Activated B cell treated with CpG ODN at 0.5 μM for 24 hours (primary cell): ENCODE results near the gene TUBA1B. TPM values are rescaled to one million over a fixed set of nuclear protein-coding genes. Genes with fewer than 3 reads are reported as not detected.

Source experiments
- ATAC-seq: fragments of 200-7000 bp; cut with Tn5 transposase; one replicate; pipeline ENCODE4 v1.10.0; 2021; ENCODE audit warnings: low read depth, mild to moderate bottlenecking, moderate library complexity
- CTCF ChIA-PET: fragments of 350-600 bp; sonication (Branson Sonifier 250); formaldehyde crosslinking; loops from one replicate; lab custom pipeline; 2021; ENCODE audit warnings: antibody characterized with exemption; lab: Charles Lee
- POLR2A ChIA-PET: fragments of 350-600 bp; sonication (Branson Sonifier 250); formaldehyde crosslinking; loops from one replicate; lab custom pipeline; 2021; ENCODE audit warnings: antibody characterized with exemption; lab: Charles Lee
- DNase-seq: peaks from one replicate; pipeline ENCODE4 v3.0.0; 2022
- H3K27ac Mint-ChIP-seq: one replicate; pipeline ENCODE4 v1.8.0; 2020; ENCODE audit warnings: mixed read lengths
- H3K27me3 Mint-ChIP-seq: one replicate; pipeline ENCODE4 v1.8.0; 2021; ENCODE audit warnings: mixed read lengths
- H3K36me3 Mint-ChIP-seq: one replicate; pipeline ENCODE4 v1.8.0; 2021; ENCODE audit warnings: low read depth, mixed read lengths
- H3K4me1 Mint-ChIP-seq: one replicate; pipeline ENCODE4 v1.8.0; 2021; ENCODE audit warnings: mixed read lengths
- H3K4me3 Mint-ChIP-seq: one replicate; pipeline ENCODE4 v1.8.0; 2020; ENCODE audit warnings: mild to moderate bottlenecking, mixed read lengths
- H3K9me3 Mint-ChIP-seq: one replicate; pipeline ENCODE4 v1.8.0; 2020; ENCODE audit warnings: mixed read lengths
- CTCF ChIP-seq: fragments of 200-600 bp; IDR thresholded peaks from one replicate; pipeline ENCODE4 v1.8.0; 2022; ENCODE audit warnings: antibody characterized with exemption, mild to moderate bottlenecking
- intact Hi-C: fragments of 100-400 bp; cut with micrococcal nuclease; formaldehyde crosslinking; loops from one replicate; pipeline ENCODE4 v1.15.1; 2024
- total RNA-seq: library from RNA; stranded (reverse); gene quantifications from 2 replicates; pipeline ENCODE4 v1.2.3, GENCODE V29; 2022

Gene TUBA1B
- total RNA-seq, 1 donor from 2014 or later = 916 TPM

GRCh38 chr12:49133590-49133989 lies 2.4 kb upstream of the TUBA1B start:
- peaks cover 26% of the 10 kb centered on the region for H3K36me3 Mint-ChIP-seq
- no peak for TF ChIP-seq CTCF
- ChIA-PET CTCF (interaction anchor here (1.5 kb wide), 1 partner anchor 46 kb away, joined by 4 read pairs; no protein-coding TSS in a partner anchor), POLR2A (interaction anchor here (4.1 to 6.8 kb wide), 3 partner anchors 23 to 56 kb away, joined by 44 to 190 read pairs (median 107); partner anchors contain the start of genes LMBR1L and TUBA1A)
- H3K4me1 Mint-ChIP-seq = peaks cover 51% of the 10 kb centered on the region
- H3K4me3 Mint-ChIP-seq = no peak overlapping the region
- peak overlapping the region; percentile 53 for H3K27ac Mint-ChIP-seq
- DNase-seq (no peak), ATAC-seq (no peak)
- no peaks in the 10 kb centered on the region for H3K9me3 Mint-ChIP-seq
- no peaks in the 10 kb centered on the region for H3K27me3 Mint-ChIP-seq
- intact Hi-C loops = loop anchor here (5.0 kb wide), 1 partner anchor 281 kb away; the partner anchor contains the start of gene DDX23

GRCh38 chr12:49133014-49133413 lies 1.8 kb upstream of the TUBA1B start:
- H3K4me3 Mint-ChIP-seq = no peak overlapping the region
- peak overlapping the region; percentile 97 for H3K27ac Mint-ChIP-seq
- TF ChIP-seq CTCF = no peak
- no peaks in the 10 kb centered on the region for H3K9me3 Mint-ChIP-seq
- no peak for ATAC-seq
- DNase-seq = no peak
- peaks cover 29% of the 10 kb centered on the region for H3K36me3 Mint-ChIP-seq
- ChIA-PET CTCF (interaction anchor here (1.5 to 4.2 kb wide), 2 partner anchors 45 to 55 kb away, joined by 4 to 27 read pairs; partner anchors contain the start of gene TUBA1A), POLR2A (interaction anchor here (0.6 to 6.8 kb wide), 6 partner anchors 23 to 102 kb away, joined by 3 to 190 read pairs (median 35); partner anchors contain the start of genes LMBR1L and TUBA1A)
- intact Hi-C loops = loop anchor here (5.0 kb wide), 1 partner anchor 281 kb away; the partner anchor contains the start of gene DDX23
- no peaks in the 10 kb centered on the region for H3K27me3 Mint-ChIP-seq
- peaks cover 46% of the 10 kb centered on the region for H3K4me1 Mint-ChIP-seq

GRCh38 chr12:49131894-49132461 lies 783 bp upstream of the TUBA1B start:
- POLR2A ChIA-PET = interaction anchor here (0.8 to 6.8 kb wide), 32 partner anchors 9 to 953 kb away, joined by 3 to 190 read pairs (median 9); partner anchors contain the start of genes BCDIN3D, DDN, LMBR1L and PRKAG1
- no peak for ATAC-seq
- peaks cover 39% of the 10 kb centered on the region for H3K36me3 Mint-ChIP-seq
- peaks cover 53% of the 10 kb centered on the region for H3K4me1 Mint-ChIP-seq
- no peaks in the 10 kb centered on the region for H3K27me3 Mint-ChIP-seq
- H3K9me3 Mint-ChIP-seq = no peaks in the 10 kb centered on the region
- TF ChIP-seq CTCF = no peak
- peak overlapping the region; percentile 89 for H3K4me3 Mint-ChIP-seq
- DNase-seq = no peak
- peak overlapping the region; percentile 97 for H3K27ac Mint-ChIP-seq
- CTCF ChIA-PET = interaction anchor here (0.7 to 4.2 kb wide), 7 partner anchors 9 to 102 kb away, joined by 3 to 27 read pairs (median 5); partner anchors contain the start of genes LMBR1L and TUBA1A
- intact Hi-C loops = loop anchor here (1.0 to 5.0 kb wide), 4 partner anchors 29 to 416 kb away; partner anchors contain the start of genes CCNT1, DDX23 and PRKAG1

- peak; percentile 50 for ATAC-seq
- ChIA-PET POLR2A (interaction anchor here (0.7 to 6.8 kb wide), 53 partner anchors 10 to 981 kb away, joined by 3 to 190 read pairs (median 8); partner anchors contain the start of genes ARF3, DDN, DDX23 and DHH), CTCF (interaction anchor here (1.2 to 4.2 kb wide), 8 partner anchors 20 to 104 kb away, joined by 3 to 31 read pairs (median 14); partner anchors contain the start of genes LMBR1L, RHEBL1 and TUBA1A)
- peak; percentile 91 for DNase-seq
- no peaks in the 10 kb centered on the region for H3K9me3 Mint-ChIP-seq
- H3K27ac Mint-ChIP-seq = peak overlapping the region; percentile 98
- H3K4me3 Mint-ChIP-seq = peak overlapping the region; percentile 96
- TF ChIP-seq CTCF = no peak
- intact Hi-C loops = loop anchor here (1.0 to 5.0 kb wide), 11 partner anchors 20 to 414 kb away; partner anchors contain the start of genes CCNT1, DDX23, KMT2D and LMBR1L
- H3K27me3 Mint-ChIP-seq = no peaks in the 10 kb centered on the region
- peaks cover 43% of the 10 kb centered on the region for H3K36me3 Mint-ChIP-seq
- peaks cover 55% of the 10 kb centered on the region for H3K4me1 Mint-ChIP-seq
Measured at GRCh38 chr12:49130151-49131050, 794 bp downstream of the TUBA1B start.
